Epithelial cell of alveolus of lung (primary cell): ENCODE results near the gene CT45A7. TPM values are rescaled to one million over a fixed set of nuclear protein-coding genes. Genes with fewer than 3 reads are reported as not detected.

Experiments
- total RNA-seq: library from RNA; depleted of rRNA; stranded (reverse); fragments of >200 nt; gene quantifications from 2 replicates; pipeline ENCODE4 v1.2.1, GENCODE V29; 2015

CT45A7 gene, protein sequence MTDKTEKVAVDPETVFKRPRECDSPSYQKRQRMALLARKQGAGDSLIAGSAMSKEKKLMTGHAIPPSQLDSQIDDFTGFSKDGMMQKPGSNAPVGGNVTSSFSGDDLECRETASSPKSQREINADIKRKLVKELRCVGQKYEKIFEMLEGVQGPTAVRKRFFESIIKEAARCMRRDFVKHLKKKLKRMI
- not detected in 2 replicates for total RNA-seq

DNA sequence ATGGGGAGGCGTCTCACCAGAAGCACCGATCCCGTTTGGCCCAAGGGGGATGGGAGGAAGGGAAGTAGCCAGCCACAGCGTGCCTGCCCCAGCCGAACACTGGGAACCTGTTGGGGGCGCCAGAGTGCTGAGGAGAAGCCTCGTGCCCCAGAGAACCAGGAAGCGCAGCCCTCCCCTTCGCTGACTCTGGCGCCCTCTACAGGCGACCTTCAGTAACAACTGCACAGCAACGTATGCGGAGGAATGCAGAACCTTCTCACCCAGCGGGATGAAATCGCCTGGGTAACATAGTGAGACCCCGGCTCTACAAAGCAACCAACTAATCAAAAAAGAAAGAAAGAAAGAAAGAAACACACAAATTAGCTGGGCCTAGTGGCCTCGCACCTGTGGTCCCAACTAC lies at the start of gene CT45A7:
Gene CT45A7, minus strand, starts transcription at position 101 of the 400 bp plus-strand sequence. CDS start 3,747 bp downstream, outside the sequence.

DNA sequence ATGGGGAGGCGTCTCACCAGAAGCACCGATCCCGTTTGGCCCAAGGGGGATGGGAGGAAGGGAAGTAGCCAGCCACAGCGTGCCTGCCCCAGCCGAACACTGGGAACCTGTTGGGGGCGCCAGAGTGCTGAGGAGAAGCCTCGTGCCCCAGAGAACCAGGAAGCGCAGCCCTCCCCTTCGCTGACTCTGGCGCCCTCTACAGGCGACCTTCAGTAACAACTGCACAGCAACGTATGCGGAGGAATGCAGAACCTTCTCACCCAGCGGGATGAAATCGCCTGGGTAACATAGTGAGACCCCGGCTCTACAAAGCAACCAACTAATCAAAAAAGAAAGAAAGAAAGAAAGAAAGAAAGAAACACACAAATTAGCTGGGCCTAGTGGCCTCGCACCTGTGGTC lies 34.6 kb upstream of the CT45A7 start, which contains the start of gene CT45A9:
Gene CT45A9, minus strand, starts transcription at position 101 of the 400 bp plus-strand sequence. CDS start 3,751 bp downstream, outside the sequence.

DNA sequence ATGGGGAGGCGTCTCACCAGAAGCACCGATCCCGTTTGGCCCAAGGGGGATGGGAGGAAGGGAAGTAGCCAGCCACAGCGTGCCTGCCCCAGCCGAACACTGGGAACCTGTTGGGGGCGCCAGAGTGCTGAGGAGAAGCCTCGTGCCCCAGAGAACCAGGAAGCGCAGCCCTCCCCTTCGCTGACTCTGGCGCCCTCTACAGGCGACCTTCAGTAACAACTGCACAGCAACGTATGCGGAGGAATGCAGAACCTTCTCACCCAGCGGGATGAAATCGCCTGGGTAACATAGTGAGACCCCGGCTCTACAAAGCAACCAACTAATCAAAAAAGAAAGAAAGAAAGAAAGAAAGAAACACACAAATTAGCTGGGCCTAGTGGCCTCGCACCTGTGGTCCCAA lies 17.4 kb upstream of the CT45A7 start, which contains the start of gene CT45A8:
Gene CT45A8, minus strand, starts transcription at position 101 of the 400 bp plus-strand sequence. CDS start 3,755 bp downstream, outside the sequence.

DNA sequence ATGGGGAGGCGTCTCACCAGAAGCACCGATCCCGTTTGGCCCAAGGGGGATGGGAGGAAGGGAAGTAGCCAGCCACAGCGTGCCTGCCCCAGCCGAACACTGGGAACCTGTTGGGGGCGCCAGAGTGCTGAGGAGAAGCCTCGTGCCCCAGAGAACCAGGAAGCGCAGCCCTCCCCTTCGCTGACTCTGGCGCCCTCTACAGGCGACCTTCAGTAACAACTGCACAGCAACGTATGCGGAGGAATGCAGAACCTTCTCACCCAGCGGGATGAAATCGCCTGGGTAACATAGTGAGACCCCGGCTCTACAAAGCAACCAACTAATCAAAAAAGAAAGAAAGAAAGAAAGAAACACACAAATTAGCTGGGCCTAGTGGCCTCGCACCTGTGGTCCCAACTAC lies 17.2 kb downstream of the CT45A7 start, which contains the start of gene CT45A2:
Gene CT45A2, minus strand, starts transcription at position 101 of the 400 bp plus-strand sequence. CDS start 3,747 bp downstream, outside the sequence.

DNA sequence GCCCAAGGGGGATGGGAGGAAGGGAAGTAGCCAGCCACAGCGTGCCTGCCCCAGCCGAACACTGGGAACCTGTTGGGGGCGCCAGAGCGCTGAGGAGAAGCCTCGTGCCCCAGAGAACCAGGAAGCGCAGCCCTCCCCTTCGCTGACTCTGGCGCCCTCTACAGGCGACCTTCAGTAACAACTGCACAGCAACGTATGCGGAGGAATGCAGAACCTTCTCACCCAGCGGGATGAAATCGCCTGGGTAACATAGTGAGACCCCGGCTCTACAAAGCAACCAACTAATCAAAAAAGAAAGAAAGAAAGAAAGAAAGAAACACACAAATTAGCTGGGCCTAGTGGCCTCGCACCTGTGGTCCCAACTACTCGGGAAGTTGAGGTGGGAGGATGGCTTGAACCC lies 34.4 kb downstream of the CT45A7 start, which contains the start of gene CT45A6:
Gene CT45A6, minus strand, starts transcription at position 101 of the 400 bp plus-strand sequence. CDS start 3,794 bp downstream, outside the sequence.

DNA sequence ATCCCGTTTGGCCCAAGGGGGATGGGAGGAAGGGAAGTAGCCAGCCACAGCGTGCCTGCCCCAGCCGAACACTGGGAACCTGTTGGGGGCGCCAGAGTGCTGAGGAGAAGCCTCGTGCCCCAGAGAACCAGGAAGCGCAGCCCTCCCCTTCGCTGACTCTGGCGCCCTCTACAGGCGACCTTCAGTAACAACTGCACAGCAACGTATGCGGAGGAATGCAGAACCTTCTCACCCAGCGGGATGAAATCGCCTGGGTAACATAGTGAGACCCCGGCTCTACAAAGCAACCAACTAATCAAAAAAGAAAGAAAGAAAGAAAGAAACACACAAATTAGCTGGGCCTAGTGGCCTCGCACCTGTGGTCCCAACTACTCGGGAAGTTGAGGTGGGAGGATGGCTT lies 51.7 kb downstream of the CT45A7 start, which contains the start of gene CT45A5:
Gene CT45A5, minus strand, starts transcription at position 101 of the 400 bp plus-strand sequence. CDS start 3,774 bp downstream, outside the sequence.

Other genes with a start within 250 kb of the CT45A7 start
- gene CT45A1, start 123.6 kb downstream of the CT45A7 start, total RNA-seq = not detected in 2 replicates
- not detected in 2 replicates for gene CT45A3, start 69.1 kb downstream of the CT45A7 start, total RNA-seq
- not detected in 2 replicates for gene CT45A5, start 51.8 kb downstream of the CT45A7 start, total RNA-seq
- not detected in 2 replicates for gene CT45A6, start 34.5 kb downstream of the CT45A7 start, total RNA-seq
- gene CT45A2, start 17.3 kb downstream of the CT45A7 start, total RNA-seq = not detected in 2 replicates
- not detected in 2 replicates for gene CT45A8, start 17.3 kb upstream of the CT45A7 start, total RNA-seq
- not detected in 2 replicates for gene CT45A9, start 34.5 kb upstream of the CT45A7 start, total RNA-seq
- gene CT45A10, start 56.2 kb upstream of the CT45A7 start, total RNA-seq = not detected in 2 replicates
- gene SAGE1, start 56.4 kb upstream of the CT45A7 start, total RNA-seq = not detected in 2 replicates
- gene MMGT1, start 136.7 kb upstream of the CT45A7 start, total RNA-seq = 21.6 and 30.0 TPM in 2 replicates
- gene SLC9A6, start 148.2 kb upstream of the CT45A7 start, total RNA-seq = 15.4 and 15.6 TPM in 2 replicates